ENCODE results near the gene FSTL4.

GRCh38 chr5:133406208-133406976 lies 205.9 kb downstream of the FSTL4 start:
- no peak for TF ChIP-seq CTCF (IDR thresholded peaks at IDR 0.05)
- no peak for TF ChIP-seq EP300 (IDR thresholded peaks at IDR 0.05)
